Stimulated activated naive CD4-positive, alpha-beta T cell (primary cell): ENCODE data around the gene ZNF600.
"Not testable (repeated sequence)": the region's sequence is repeated elsewhere in the genome, so short reads cannot be mapped to it uniquely, and the experiment has no call there.

Experiments used
- DNase-seq, 6 experiments: peaks; one replicate each; lab custom pipeline; 2025; lab: John Stamatoyannopoulos, UW

The ZNF600 gene

GRCh38 chr19:52741951-52742485 is 44.6 kb downstream of the ZNF600 start:
- DNase-seq = no peak

DNA sequence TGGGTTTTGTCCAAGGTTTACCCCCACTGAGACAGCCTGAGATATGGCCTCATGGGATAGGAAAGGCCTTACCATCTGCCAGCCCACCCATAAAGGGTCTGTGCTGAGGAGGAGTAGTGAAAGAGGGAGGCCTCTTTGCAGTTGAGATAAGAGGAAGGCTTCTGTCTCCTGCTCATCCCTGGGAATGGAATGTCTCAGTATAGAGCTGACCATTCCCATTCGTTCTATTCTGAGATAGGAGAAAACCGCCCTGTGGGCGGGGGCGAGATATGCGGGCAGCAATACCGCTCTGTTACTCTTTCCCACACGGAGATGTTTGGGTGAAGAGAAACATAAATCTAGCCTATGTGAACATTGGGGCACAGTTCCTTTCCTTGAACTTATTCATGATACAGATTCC is 45.2 kb downstream of the ZNF600 start:
- not testable (repeated sequence) for DNase-seq

GRCh38 chr19:52739576-52739975 is 47.0 kb downstream of the ZNF600 start:
- no peak for DNase-seq

- DNase-seq = peak in 1 of 6 experiments; percentile 7
Measured at GRCh38 chr19:52735734-52736133, 50.9 kb downstream of the ZNF600 start.

- DNase-seq = peak; percentile 96 to 99 (median 99)
Measured at GRCh38 chr19:52734893-52735661, 51.5 kb downstream of the ZNF600 start, which contains the start of gene ZNF611. ZNF611 (minus strand) TSS chr19:52735044; CDS start chr19:52715894, 19,150 bp downstream.

GRCh38 chr19:52734331-52734892 is 52.2 kb downstream of the ZNF600 start:
- peak in 1 of 6 experiments; percentile 34 for DNase-seq

- DNase-seq = not testable (repeated sequence)
Measured at GRCh38 chr19:52726051-52726450, 60.5 kb downstream of the ZNF600 start.

DNA sequence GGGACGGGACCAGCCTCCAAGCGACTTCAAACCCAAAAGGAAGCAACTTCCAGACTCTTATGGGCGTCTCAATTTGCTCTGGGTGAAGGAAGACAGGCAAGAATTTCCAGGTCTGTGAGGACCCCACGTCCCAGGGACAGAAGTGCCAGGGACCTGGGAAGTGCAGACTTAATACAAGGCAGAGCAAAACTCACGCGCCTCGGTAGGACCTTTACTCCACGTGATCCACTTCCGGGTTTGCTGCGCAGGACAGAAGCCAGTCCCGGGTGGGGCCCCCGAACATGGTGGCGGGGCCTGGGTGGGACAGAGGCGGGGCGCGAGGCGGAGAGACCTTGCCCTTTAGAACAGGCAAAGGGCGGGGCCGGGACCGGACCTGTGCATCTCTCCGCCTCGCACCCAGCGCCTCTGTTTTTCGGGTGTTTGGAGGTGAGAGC is 61.0 kb downstream of the ZNF600 start:
- no peak for DNase-seq

DNA sequence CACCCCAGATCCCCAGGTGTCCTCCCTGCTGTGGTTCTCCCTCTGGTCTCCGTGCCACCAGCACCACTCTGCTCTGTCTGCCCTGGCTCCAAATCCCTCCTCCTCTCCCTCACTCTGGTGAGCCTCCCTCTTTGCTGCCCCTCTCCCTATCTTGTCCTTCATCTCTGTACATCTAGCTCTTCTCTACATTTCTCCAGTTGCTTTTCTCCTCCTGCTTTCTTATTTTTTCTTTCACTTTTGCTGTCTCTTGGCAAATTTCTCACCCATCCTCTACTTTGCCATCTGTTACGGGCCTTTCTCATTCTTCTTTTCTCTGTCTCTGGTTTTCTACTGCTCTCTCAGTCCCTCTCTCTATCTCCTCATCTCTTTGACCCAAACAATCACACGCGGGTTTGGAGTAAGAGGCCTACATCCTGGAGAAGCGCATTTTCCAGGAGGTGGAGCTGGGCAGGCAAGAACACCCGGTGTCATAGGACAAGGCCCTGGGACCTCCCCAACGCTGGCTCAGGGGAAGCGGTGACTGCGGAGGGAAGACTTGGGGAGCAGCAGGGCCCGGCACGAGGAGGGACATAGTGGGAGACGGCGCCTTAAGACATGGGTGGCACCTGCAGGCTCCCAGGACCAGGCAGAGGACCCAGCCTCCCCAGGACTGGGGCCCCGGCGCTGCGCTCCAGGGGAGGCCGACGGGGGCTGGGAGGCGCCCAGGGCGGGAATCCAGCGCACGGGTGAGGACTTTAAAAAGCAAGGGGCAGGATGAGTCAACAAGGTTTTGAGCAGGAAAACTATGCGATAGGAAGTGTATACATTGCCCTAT is 61.7 kb downstream of the ZNF600 start:
- no peak for DNase-seq

GRCh38 chr19:52723907-52724598 is 62.5 kb downstream of the ZNF600 start:
- DNase-seq = not testable (repeated sequence)

GRCh38 chr19:52722062-52723003 is 64.3 kb downstream of the ZNF600 start:
- DNase-seq = no peak

DNA sequence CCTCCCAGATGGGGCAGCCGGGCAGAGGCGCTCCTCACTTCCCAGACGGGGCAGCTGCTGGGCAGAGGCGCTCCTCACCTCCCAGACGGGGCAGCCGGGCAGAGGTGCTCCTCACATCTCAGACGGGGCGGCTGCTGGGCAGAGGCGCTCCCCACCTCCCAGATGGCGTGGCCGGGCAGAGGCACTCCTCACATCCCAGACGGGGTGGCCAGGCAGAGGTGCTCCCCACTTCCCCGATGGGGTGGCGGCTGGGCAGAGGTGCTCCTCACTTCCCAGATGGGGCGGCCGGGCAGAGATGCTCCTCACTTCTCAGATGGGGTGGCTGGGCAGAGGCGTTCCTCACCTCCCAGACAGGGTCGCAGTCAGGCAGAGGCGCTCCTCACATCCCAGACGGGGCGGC is 66.0 kb downstream of the ZNF600 start:
- not testable (repeated sequence) for DNase-seq

DNA sequence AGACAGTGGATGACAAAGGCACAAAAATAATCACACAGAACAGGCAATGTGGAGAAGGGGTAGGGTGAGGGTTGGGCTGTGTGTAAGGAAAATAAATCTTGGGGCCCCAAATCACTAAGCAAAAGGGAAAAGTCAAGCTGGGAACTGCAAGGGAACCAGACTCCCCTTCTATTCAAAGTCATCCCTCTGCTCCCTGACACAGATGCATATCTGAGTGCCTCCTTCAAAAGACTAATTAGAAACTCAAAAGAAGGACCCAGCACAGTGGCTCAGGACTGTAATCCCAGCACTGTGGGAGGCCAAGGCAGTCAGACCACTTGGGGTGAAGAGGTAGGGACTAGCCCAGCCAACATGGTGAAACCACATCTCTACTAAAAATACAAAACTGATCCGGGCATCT is 70.1 kb downstream of the ZNF600 start:
- no peak for DNase-seq

DNA sequence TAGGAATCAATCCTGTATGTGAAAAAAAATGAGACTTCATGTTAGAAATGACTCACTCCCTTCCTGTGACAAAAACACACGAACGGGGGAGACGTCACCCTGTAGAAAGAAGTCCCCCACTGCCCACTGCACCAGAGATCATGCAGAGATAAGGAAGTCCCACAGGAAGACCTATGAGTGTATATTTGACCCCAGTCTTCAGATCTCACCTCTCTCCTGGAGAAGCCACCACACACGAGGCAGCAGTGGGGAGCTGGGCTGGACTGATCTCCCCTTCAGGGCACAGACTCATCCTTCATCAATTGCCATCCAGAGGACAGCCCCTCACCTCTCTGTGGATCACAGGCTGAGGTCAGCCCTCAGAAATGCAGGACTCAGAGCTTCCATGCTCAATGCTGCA is 70.7 kb downstream of the ZNF600 start:
- not testable (repeated sequence) for DNase-seq

- not testable (repeated sequence) for DNase-seq
Measured at GRCh38 chr19:52715330-52715729, 71.3 kb downstream of the ZNF600 start.
